Glutamatergic neuron (in vitro differentiated cells): ENCODE measurements around the gene TBC1D3I. TPM values are rescaled to one million over a fixed set of nuclear protein-coding genes. Genes with fewer than 3 reads are reported as not detected.
"Not testable (repeated sequence)": the region's sequence is repeated elsewhere in the genome, so short reads cannot be mapped to it uniquely, and the experiment has no call there.

Experiments
- DNase-seq: peaks from one replicate; pipeline ENCODE4 v3.0.0; 2022
- H3K27ac Mint-ChIP-seq: one replicate; pipeline ENCODE4 v1.8.0; 2020; ENCODE audit warnings: mild to moderate bottlenecking, mixed read lengths, inconsistent platforms; ENCODE audit not compliant: unreplicated experiment
- H3K27me3 Mint-ChIP-seq: one replicate; pipeline ENCODE4 v1.8.0; 2020; ENCODE audit warnings: mild to moderate bottlenecking, moderate library complexity, mixed read lengths, inconsistent platforms; ENCODE audit not compliant: unreplicated experiment
- H3K36me3 Mint-ChIP-seq: one replicate; pipeline ENCODE4 v1.8.0; 2020; ENCODE audit warnings: mild to moderate bottlenecking, mixed read lengths, inconsistent platforms; ENCODE audit not compliant: unreplicated experiment
- H3K4me1 Mint-ChIP-seq: one replicate; pipeline ENCODE4 v1.8.0; 2020; ENCODE audit warnings: mild to moderate bottlenecking, low read depth, mixed read lengths, inconsistent platforms; ENCODE audit not compliant: unreplicated experiment
- H3K4me3 Mint-ChIP-seq: one replicate; pipeline ENCODE4 v1.8.0; 2020; ENCODE audit warnings: mild to moderate bottlenecking, mixed read lengths, inconsistent platforms; ENCODE audit not compliant: unreplicated experiment
- H3K9me3 Mint-ChIP-seq: one replicate; pipeline ENCODE4 v1.8.0; 2020; ENCODE audit warnings: mild to moderate bottlenecking, moderate library complexity, mixed read lengths, inconsistent platforms; ENCODE audit not compliant: unreplicated experiment
- CTCF ChIP-seq: fragments of 200-600 bp; sonication (generic); IDR thresholded peaks from one replicate; pipeline ENCODE4 v1.5.0; 2021; ENCODE audit not compliant: partially characterized antibody, unreplicated experiment
- total RNA-seq: library from RNA; stranded (reverse); fragmentation: NEBNext Ultra II Directional; extraction: Animal tissue kit (Norgen Biotek cat#: 25700); gene quantifications from one replicate; pipeline ENCODE4 v1.2.1, GENCODE V29; 2021; ENCODE audit not compliant: unreplicated experiment

TBC1D3I gene
- total RNA-seq, 1 donor from 2014 or later: 3.0 TPM

DNA sequence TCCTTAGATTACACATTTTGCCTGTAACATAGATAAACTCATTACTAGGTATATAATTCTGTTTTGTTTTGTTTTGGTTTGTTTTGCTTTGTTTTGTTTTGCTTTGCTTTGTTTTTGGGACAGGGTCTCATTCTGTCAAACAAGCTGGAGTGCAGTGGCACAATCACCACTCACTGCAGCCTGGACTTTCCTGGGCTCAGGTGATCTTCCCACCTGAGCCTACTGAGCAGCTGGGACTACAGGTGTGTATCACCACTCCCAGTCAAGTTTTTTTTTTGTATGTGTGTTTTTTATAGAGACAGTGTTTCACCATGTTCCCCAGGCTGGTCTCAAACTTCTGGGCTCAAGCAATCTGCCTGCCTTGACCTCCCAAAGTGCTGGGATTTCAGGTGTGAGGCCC lies 54.8 kb downstream of the TBC1D3I start:
- Mint-ChIP-seq H3K4me3 (no peak overlapping the region), H3K4me1 (peaks cover 5% of the 10 kb centered on the region), H3K9me3 (no peaks in the 10 kb centered on the region), H3K36me3 (no peaks in the 10 kb centered on the region), H3K27ac (no peak overlapping the region), H3K27me3 (no peaks in the 10 kb centered on the region)
- DNase-seq: no peak
- TF ChIP-seq CTCF: no peak

- H3K4me3 Mint-ChIP-seq, H3K27ac Mint-ChIP-seq, H3K36me3 Mint-ChIP-seq, H3K27me3 Mint-ChIP-seq, H3K9me3 Mint-ChIP-seq, DNase-seq, H3K4me1 Mint-ChIP-seq: not testable (repeated sequence)
Observed at GRCh38 chr17:36207383-36207782, 57.0 kb downstream of the TBC1D3I start.

DNA sequence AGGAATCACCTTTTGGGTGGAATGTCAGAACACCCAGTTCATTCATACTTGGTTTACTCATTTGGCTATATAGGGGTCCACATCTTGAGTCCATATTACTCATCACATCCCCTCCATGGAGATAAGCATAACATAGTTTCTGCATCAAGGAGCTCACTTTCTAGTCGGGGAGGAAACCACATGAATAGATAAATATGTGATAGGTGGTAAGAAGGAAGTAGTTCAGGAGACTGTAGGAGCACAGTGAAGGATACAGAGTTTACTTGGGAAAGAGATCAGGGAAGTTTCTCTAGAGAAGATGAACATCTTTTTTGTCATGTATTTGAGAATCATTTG lies 57.9 kb downstream of the TBC1D3I start:
- not testable (repeated sequence) for H3K36me3 Mint-ChIP-seq, H3K4me3 Mint-ChIP-seq, H3K27me3 Mint-ChIP-seq, H3K9me3 Mint-ChIP-seq, DNase-seq, H3K27ac Mint-ChIP-seq, H3K4me1 Mint-ChIP-seq

DNA sequence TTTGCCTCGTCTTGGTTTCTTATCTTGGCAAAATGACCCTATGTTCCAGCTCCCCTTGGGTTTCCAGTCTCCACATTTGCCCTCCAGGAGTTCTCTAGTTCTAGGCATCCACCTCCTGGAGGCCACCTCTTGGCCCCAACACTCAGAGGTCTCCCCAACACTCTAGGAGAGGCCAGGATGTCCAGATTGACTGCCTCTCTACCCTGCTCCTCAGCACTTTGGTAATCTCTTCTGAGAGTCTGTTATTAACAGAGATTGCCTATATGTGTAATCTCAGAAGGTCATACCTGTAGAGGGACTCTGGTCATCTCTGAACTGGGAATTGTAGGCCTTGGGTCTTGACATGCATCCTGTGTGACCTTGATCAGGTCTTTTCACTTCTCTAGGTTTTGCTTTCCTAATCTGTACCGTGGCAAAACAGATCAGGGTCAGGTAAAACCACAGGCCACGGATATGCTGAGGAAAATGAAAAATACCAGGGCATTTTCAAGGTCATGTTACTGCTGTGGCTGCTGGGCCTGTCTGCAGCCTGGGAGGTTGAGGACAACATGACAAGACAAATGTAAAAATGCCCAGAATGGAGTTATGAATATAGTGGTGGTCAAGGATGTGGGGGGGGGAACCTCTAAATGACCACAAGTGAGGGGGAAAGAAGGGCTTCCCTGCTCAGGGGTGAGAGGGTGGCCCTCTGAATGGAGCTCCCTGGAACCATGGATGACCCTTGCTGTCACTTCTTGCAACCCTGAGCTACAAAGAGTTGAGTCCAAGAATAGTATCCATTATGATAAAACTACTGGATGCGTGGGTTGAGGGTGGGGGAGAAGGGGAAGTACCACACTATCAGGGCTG lies 58.5 kb downstream of the TBC1D3I start:
- DNase-seq: no peak
- Mint-ChIP-seq H3K4me1 (peaks cover 8% of the 10 kb centered on the region), H3K36me3 (no peaks in the 10 kb centered on the region), H3K9me3 (peaks cover 3% of the 10 kb centered on the region), H3K4me3 (no peak overlapping the region), H3K27ac (no peak overlapping the region), H3K27me3 (no peaks in the 10 kb centered on the region)
- TF ChIP-seq CTCF: no peak

GRCh38 chr17:36204724-36205500 lies 59.5 kb downstream of the TBC1D3I start:
- peaks cover 8% of the 10 kb centered on the region for H3K4me1 Mint-ChIP-seq
- no peak overlapping the region for H3K27ac Mint-ChIP-seq
- no peak for TF ChIP-seq CTCF
- DNase-seq: no peak
- H3K4me3 Mint-ChIP-seq: no peak overlapping the region
- no peaks in the 10 kb centered on the region for H3K36me3 Mint-ChIP-seq
- no peaks in the 10 kb centered on the region for H3K27me3 Mint-ChIP-seq
- H3K9me3 Mint-ChIP-seq: peaks cover 3% of the 10 kb centered on the region

Other genes with a start within 250 kb of the TBC1D3I start
- gene CCL23, start 246.6 kb downstream of the TBC1D3I start, total RNA-seq: not detected
- not detected for gene CCL18, start 200.3 kb downstream of the TBC1D3I start, total RNA-seq
- not detected for gene CCL3, start 174.4 kb downstream of the TBC1D3I start, total RNA-seq
- gene CCL4, start 160.7 kb downstream of the TBC1D3I start, total RNA-seq: not detected
- gene TBC1D3B, start 87.9 kb downstream of the TBC1D3I start, total RNA-seq: 37.3 TPM
- 6.3 TPM for gene CCL3L1, start 67.8 kb downstream of the TBC1D3I start, total RNA-seq
- gene CCL4L2, start 53.5 kb downstream of the TBC1D3I start, total RNA-seq: not detected
- gene TBC1D3G, start 59.3 kb upstream of the TBC1D3I start, total RNA-seq: not detected
- gene TBC1D3H, start 123.9 kb upstream of the TBC1D3I start, total RNA-seq: 0.37 TPM
- gene ZNHIT3, start 222.1 kb upstream of the TBC1D3I start, total RNA-seq: 101 TPM